HL-60 (cell line): ENCODE measurements around the gene CTNND2.

Experiments used
- CTCF ChIP-seq: IDR thresholded peaks from one replicate; pipeline ENCODE4 v1.5.1; 2011; ENCODE audit warnings: low read length, control low read depth, inconsistent platforms; ENCODE audit not compliant: insufficient read depth
- GABPA ChIP-seq: IDR thresholded peaks from 2 replicates; pipeline ENCODE4 v1.6.1; 2012; ENCODE audit warnings: low read depth
- POLR2AphosphoS5 ChIP-seq: IDR thresholded peaks from 2 replicates; pipeline ENCODE4 v1.6.1; 2012; ENCODE audit warnings: low read depth
- REST ChIP-seq: IDR thresholded peaks from 2 replicates; pipeline ENCODE4 v1.6.1; 2012; ENCODE audit warnings: low read depth; ENCODE audit not compliant: insufficient replicate concordance

GRCh38 chr5:10933121-10933520 is 971.1 kb downstream of the CTNND2 start:
- TF ChIP-seq CTCF (no peak), POLR2AphosphoS5 (no peak), GABPA (no peak), REST (no peak)
